ENCODE results near the gene MLN. TPM values are rescaled to one million over a fixed set of nuclear protein-coding genes. Genes with fewer than 3 reads are reported as not detected.

MLN gene
- not detected for total RNA-seq

- no peak for DNase-seq (ENCODE audit: low read depth in 2 of 3, low spot score in 2 of 3)
Measured at GRCh38 chr6:33803571-33804053, at the start of gene MLN. Gene MLN (minus strand): TSS chr6:33804003. CDS start chr6:33801163, 2,840 bp downstream.

GRCh38 chr6:33853026-33853425, 49.2 kb upstream of the MLN start:
- no peak for DNase-seq (ENCODE audit: low read depth in 2 of 3, low spot score in 2 of 3)

GRCh38 chr6:33851959-33852358, 48.2 kb upstream of the MLN start:
- peak in 1 of 3 donors; percentile 58 for DNase-seq (ENCODE audit: low read depth in 2 of 3, low spot score in 2 of 3)

- no peak for DNase-seq (ENCODE audit: low read depth in 2 of 3, low spot score in 2 of 3)
Measured at GRCh38 chr6:33850869-33851541, 47.2 kb upstream of the MLN start.

- DNase-seq (ENCODE audit: low read depth in 2 of 3, low spot score in 2 of 3), result no peak
Measured at GRCh38 chr6:33850296-33850695, 46.5 kb upstream of the MLN start.

GRCh38 chr6:33849500-33850075, 45.8 kb upstream of the MLN start:
- no peak for DNase-seq (ENCODE audit: low read depth in 2 of 3, low spot score in 2 of 3)

- DNase-seq (ENCODE audit: low read depth in 2 of 3, low spot score in 2 of 3), result no peak
Measured at GRCh38 chr6:33848484-33848883, 44.7 kb upstream of the MLN start.

- DNase-seq (ENCODE audit: low read depth in 2 of 3, low spot score in 2 of 3), result no peak
Measured at GRCh38 chr6:33847867-33848266, 44.1 kb upstream of the MLN start.

GRCh38 chr6:33847078-33847477, 43.3 kb upstream of the MLN start:
- DNase-seq (ENCODE audit: low read depth in 2 of 3, low spot score in 2 of 3), result no peak

- no peak for DNase-seq (ENCODE audit: low read depth in 2 of 3, low spot score in 2 of 3)
Measured at GRCh38 chr6:33846226-33846625, 42.4 kb upstream of the MLN start.

GRCh38 chr6:33845031-33845745, 41.4 kb upstream of the MLN start:
- DNase-seq (ENCODE audit: low read depth in 2 of 3, low spot score in 2 of 3), result peak in 2 of 3 donors; percentile 44 to 79

- DNase-seq (ENCODE audit: low read depth in 2 of 3, low spot score in 2 of 3), result no peak
Measured at GRCh38 chr6:33843131-33844121, 39.6 kb upstream of the MLN start.

GRCh38 chr6:33841868-33842267, 38.1 kb upstream of the MLN start:
- no peak for DNase-seq (ENCODE audit: low read depth in 2 of 3, low spot score in 2 of 3)

- no peak for DNase-seq (ENCODE audit: low read depth in 2 of 3, low spot score in 2 of 3)
Measured at GRCh38 chr6:33841070-33841469, 37.3 kb upstream of the MLN start.

- DNase-seq (ENCODE audit: low read depth in 2 of 3, low spot score in 2 of 3), result peak in 2 of 3 donors; percentile 91
Measured at GRCh38 chr6:33840048-33840926, 36.5 kb upstream of the MLN start.

GRCh38 chr6:33839399-33840047, 35.7 kb upstream of the MLN start:
- peak in 1 of 3 donors; percentile 43 for DNase-seq (ENCODE audit: low read depth in 2 of 3, low spot score in 2 of 3)

GRCh38 chr6:33838983-33839382, 35.2 kb upstream of the MLN start:
- no peak for DNase-seq (ENCODE audit: low read depth in 2 of 3, low spot score in 2 of 3)

- DNase-seq (ENCODE audit: low read depth in 2 of 3, low spot score in 2 of 3), result no peak
Measured at GRCh38 chr6:33837971-33838665, 34.3 kb upstream of the MLN start.

Data from hematopoietic multipotent progenitor cell (in vitro differentiated cells).